ENCODE data around the gene AGPAT4. TPM values are rescaled to one million over a fixed set of nuclear protein-coding genes. Genes with fewer than 3 reads are reported as not detected.

Gene AGPAT4
- total RNA-seq, 1 experiment from 2014 or later: 0.07 TPM

GRCh38 chr6:161212902-161213301, 61.0 kb downstream of the AGPAT4 start:
- Histone ChIP-seq H3K4me1 (replicated peaks; ENCODE audit: insufficient read depth) (no peaks in the 10 kb centered on the region), H3K4me2 (no peak overlapping the region), H2AFZ (no peak overlapping the region), H3F3A (ENCODE audit: insufficient read depth, low read depth) (no peaks in the 10 kb centered on the region), H3K9me3 (ENCODE audit: insufficient read depth, low read depth) (peaks cover 4% of the 10 kb centered on the region; the same call in 1 of the 2 replicates), H3K79me2 (ENCODE audit: low read depth) (no peaks in the 10 kb centered on the region), H3K4me3 (no peak overlapping the region), H3K27ac (no peak overlapping the region), H3K9me2 (ENCODE audit: insufficient read depth) (no peaks in the 10 kb centered on the region), H3K36me3 (ENCODE audit: low read depth) (no peaks in the 10 kb centered on the region), H4K20me1 (ENCODE audit: insufficient read depth) (no peaks in the 10 kb centered on the region), H3K27me3 (ENCODE audit: insufficient read depth, low read depth) (no peaks in the 10 kb centered on the region)
- BruUV-seq (replicated peaks): no TSS peak
- ChIA-PET CTCF (no interaction called here), POLR2A (ENCODE audit: unreplicated experiment) (no interaction called here)
- intact Hi-C loops (cut with micrococcal nuclease; ENCODE audit: unreplicated experiment): no loop called here
- TF ChIP-seq CTCF (conservative IDR thresholded peaks at IDR 0.05) (no peak), EZH2 (IDR thresholded peaks at IDR 0.05; ENCODE audit: low read depth) (no peak)
- DNase-seq: no peak

GRCh38 chr6:161211380-161212035, 62.4 kb downstream of the AGPAT4 start:
- POLR2A ChIA-PET (ENCODE audit: unreplicated experiment): no interaction called here
- CTCF ChIA-PET: no interaction called here
- no TSS peak for BruUV-seq (replicated peaks)

GRCh38 chr6:161210857-161211256, 63.0 kb downstream of the AGPAT4 start:
- Histone ChIP-seq H3K36me3 (ENCODE audit: low read depth) (no peaks in the 10 kb centered on the region), H3K9me3 (ENCODE audit: insufficient read depth, low read depth) (peaks cover 4% of the 10 kb centered on the region; the same call in 1 of the 2 replicates), H4K20me1 (ENCODE audit: insufficient read depth) (no peaks in the 10 kb centered on the region), H3K4me1 (replicated peaks; ENCODE audit: insufficient read depth) (no peaks in the 10 kb centered on the region), H3F3A (ENCODE audit: insufficient read depth, low read depth) (no peaks in the 10 kb centered on the region), H3K4me2 (no peak overlapping the region), H3K9me2 (ENCODE audit: insufficient read depth) (no peaks in the 10 kb centered on the region), H2AFZ (no peak overlapping the region), H3K27me3 (ENCODE audit: insufficient read depth, low read depth) (no peaks in the 10 kb centered on the region), H3K27ac (no peak overlapping the region), H3K79me2 (ENCODE audit: low read depth) (no peaks in the 10 kb centered on the region), H3K4me3 (no peak overlapping the region)
- TF ChIP-seq EZH2 (IDR thresholded peaks at IDR 0.05; ENCODE audit: low read depth) (no peak), CTCF (conservative IDR thresholded peaks at IDR 0.05) (no peak)
- ChIA-PET CTCF (no interaction called here), POLR2A (ENCODE audit: unreplicated experiment) (no interaction called here)
- BruUV-seq (replicated peaks): no TSS peak
- no peak for DNase-seq
- intact Hi-C loops (cut with micrococcal nuclease; ENCODE audit: unreplicated experiment): no loop called here

More at GRCh38 chr6:161211380-161212035, 62.4 kb downstream of the AGPAT4 start:
- TF ChIP-seq EZH2 (IDR thresholded peaks at IDR 0.05; ENCODE audit: low read depth): no peak
- no peak for TF ChIP-seq CTCF (conservative IDR thresholded peaks at IDR 0.05)
- intact Hi-C loops (cut with micrococcal nuclease; ENCODE audit: unreplicated experiment): no loop called here
- Histone ChIP-seq H2AFZ (no peak overlapping the region), H3K9me3 (ENCODE audit: insufficient read depth, low read depth) (peaks cover 4% of the 10 kb centered on the region; the same call in 1 of the 2 replicates), H3K79me2 (ENCODE audit: low read depth) (no peaks in the 10 kb centered on the region), H3K9me2 (ENCODE audit: insufficient read depth) (no peaks in the 10 kb centered on the region), H4K20me1 (ENCODE audit: insufficient read depth) (no peaks in the 10 kb centered on the region), H3K4me2 (no peak overlapping the region), H3F3A (ENCODE audit: insufficient read depth, low read depth) (no peaks in the 10 kb centered on the region), H3K27ac (no peak overlapping the region), H3K4me3 (no peak overlapping the region), H3K27me3 (ENCODE audit: insufficient read depth, low read depth) (no peaks in the 10 kb centered on the region), H3K36me3 (ENCODE audit: low read depth) (no peaks in the 10 kb centered on the region), H3K4me1 (replicated peaks; ENCODE audit: insufficient read depth) (no peaks in the 10 kb centered on the region)
- no peak for DNase-seq
